ENCODE data around the gene CD2AP.

DNA sequence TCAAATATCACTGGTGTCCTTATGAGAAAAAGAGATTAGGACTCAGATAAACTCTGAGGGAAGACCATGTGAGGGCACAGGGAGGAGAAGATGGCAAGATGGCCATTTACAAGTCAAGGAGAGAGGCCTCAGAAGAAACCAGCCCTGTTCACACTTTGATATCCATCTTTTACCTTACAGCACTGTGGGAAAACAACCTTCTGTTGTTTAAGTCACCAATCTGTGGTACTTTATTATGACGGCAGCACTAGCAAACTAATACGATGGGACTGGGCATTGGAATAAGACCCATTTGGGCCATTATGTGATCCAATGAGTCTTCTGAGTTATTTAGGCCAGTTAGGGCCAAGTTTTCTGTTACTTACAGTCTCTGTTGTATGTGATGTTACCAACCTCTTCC lies 26.4 kb upstream of the CD2AP start:
- TF ChIP-seq, protein P1, sequence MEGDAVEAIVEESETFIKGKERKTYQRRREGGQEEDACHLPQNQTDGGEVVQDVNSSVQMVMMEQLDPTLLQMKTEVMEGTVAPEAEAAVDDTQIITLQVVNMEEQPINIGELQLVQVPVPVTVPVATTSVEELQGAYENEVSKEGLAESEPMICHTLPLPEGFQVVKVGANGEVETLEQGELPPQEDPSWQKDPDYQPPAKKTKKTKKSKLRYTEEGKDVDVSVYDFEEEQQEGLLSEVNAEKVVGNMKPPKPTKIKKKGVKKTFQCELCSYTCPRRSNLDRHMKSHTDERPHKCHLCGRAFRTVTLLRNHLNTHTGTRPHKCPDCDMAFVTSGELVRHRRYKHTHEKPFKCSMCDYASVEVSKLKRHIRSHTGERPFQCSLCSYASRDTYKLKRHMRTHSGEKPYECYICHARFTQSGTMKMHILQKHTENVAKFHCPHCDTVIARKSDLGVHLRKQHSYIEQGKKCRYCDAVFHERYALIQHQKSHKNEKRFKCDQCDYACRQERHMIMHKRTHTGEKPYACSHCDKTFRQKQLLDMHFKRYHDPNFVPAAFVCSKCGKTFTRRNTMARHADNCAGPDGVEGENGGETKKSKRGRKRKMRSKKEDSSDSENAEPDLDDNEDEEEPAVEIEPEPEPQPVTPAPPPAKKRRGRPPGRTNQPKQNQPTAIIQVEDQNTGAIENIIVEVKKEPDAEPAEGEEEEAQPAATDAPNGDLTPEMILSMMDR (IDR thresholded peaks at IDR 0.05; ENCODE audit: low read length), result no peak
- no peak for TF ChIP-seq EZH2phosphoT487 (IDR thresholded peaks at IDR 0.05; ENCODE audit: low read length)
